ENCODE results near the gene TRIM14.
A peak's percentile ranks its signal among the peaks of the same experiment; 100 is the strongest.

TRIM14 gene

DNA sequence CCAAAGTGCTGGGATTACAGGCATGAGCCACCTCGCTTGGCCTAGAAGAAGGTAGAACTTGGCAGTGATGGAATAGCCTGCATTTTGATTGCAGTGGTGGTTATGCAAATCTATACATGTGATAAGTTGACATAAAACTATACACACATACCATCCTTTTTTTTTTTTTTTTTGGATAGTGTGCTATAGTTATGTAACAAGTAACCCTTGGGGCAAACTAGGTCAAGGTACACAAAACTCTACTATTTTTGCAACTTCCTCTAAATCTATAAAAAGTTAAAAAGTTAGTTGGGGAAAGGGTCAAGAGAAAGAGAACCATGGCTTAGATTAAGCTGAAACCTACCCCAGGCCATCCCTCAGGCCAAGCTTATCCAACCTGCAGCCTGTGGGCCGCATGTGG, 11.1 kb downstream of the TRIM14 start (continued):
- TF ChIP-seq ZNF292 (tag by site-specific recombination; IDR thresholded peaks at IDR 0.05; ENCODE audit: borderline replicate concordance, low read depth) = no peak
- TF ChIP-seq ZBTB1 (tag by site-specific recombination; IDR thresholded peaks at IDR 0.05) = no peak
- TF ChIP-seq, protein P1, sequence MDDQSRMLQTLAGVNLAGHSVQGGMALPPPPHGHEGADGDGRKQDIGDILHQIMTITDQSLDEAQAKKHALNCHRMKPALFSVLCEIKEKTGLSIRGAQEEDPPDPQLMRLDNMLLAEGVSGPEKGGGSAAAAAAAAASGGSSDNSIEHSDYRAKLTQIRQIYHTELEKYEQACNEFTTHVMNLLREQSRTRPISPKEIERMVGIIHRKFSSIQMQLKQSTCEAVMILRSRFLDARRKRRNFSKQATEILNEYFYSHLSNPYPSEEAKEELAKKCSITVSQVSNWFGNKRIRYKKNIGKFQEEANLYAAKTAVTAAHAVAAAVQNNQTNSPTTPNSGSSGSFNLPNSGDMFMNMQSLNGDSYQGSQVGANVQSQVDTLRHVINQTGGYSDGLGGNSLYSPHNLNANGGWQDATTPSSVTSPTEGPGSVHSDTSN (CRISPR knock-in tag; IDR thresholded peaks at IDR 0.05) = no peak
- no peak for TF ChIP-seq FEZF1 (tag by site-specific recombination; IDR thresholded peaks at IDR 0.05)
- TF ChIP-seq KLF9 (tag by site-specific recombination; IDR thresholded peaks at IDR 0.05; ENCODE audit: low read depth) = no peak

DNA sequence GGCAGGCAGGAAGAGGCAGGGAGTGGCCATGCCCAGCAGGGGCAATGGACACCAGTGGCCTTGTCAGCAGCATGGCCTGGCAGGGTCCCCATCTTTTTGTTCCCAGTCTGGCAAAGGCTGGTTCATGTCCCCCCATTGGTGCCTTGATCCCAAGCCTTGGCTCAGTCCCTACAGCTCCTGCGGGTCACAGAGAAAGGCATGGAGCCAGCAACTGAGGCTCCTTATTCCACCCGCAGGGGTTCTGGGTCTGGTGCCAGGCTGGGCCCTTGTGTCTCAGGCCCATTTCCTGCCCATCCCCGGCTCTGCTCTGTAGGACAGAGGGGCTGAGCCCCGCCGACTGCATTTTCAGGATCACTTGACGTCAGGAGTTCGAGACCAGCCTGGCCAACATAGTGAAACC, 14.0 kb downstream of the TRIM14 start:
- CTCF ChIA-PET = interaction anchor here (0.6 to 1.4 kb wide), 6 partner anchors 26 to 768 kb away, joined by 3 to 9 read pairs (median 4); no protein-coding TSS in a partner anchor

DNA sequence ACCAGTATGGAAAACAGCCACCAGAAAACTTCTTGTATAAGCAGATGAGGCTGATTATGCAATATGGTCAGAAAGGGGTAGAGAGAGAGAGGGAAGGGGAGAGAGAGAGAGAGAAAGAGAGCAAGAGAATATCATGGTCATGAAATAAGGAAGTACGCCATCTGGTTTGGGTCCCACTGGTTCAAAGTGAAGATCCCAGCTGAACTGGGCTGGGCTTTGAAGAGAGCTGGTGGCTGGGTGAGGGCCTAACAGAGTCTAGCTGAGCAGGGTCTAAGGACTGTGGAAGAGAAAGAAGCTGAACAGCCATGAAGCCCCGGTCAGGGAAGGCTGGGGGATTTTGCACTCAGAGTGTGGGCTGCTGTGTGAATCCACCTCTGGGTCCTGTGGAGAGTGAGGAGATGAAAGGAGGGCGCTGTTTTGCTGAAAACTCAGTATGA, 14.6 kb downstream of the TRIM14 start:
- no peak overlapping the region for H3K27ac ChIP-seq (ENCODE audit: extremely low read depth, low read depth, low read length)
- H3K36me3 ChIP-seq (ENCODE audit: control insufficient read depth in 2 of 2, insufficient read depth in 1 of 2, low read length in 2 of 2) = peaks cover 0 to 41% of the 10 kb centered on the region in 2 experiments; a peak in 2 of 3 replicates
- no peaks in the 10 kb centered on the region for H3K4me1 ChIP-seq (ENCODE audit: control insufficient read depth, insufficient read depth, low read length)
- H3K9me3 ChIP-seq (ENCODE audit: control insufficient read depth, insufficient read depth, low read depth, low read length) = no peaks in the 10 kb centered on the region
- POLR2A ChIA-PET = no interaction called here
- CTCF ChIA-PET = no interaction called here
- no peak overlapping the region for H3K4me3 ChIP-seq (ENCODE audit: low read depth, low read length)
- TF ChIP-seq ZNF157 (tag by site-specific recombination; IDR thresholded peaks at IDR 0.05) (no peak), ZNF416 (tag by site-specific recombination; IDR thresholded peaks at IDR 0.05) (no peak), ZNF837 (tag by site-specific recombination; IDR thresholded peaks at IDR 0.05) (no peak), ZNF354C (tag by site-specific recombination; IDR thresholded peaks at IDR 0.05; ENCODE audit: borderline replicate concordance, low read depth) (no peak), ZFP69B (tag by site-specific recombination; IDR thresholded peaks at IDR 0.05) (no peak), ZSCAN30 (tag by site-specific recombination; IDR thresholded peaks at IDR 0.05) (no peak), ZNF768 (tag by site-specific recombination; IDR thresholded peaks at IDR 0.05) (no peak), ZNF549 (tag by site-specific recombination; IDR thresholded peaks at IDR 0.05) (no peak), ZIC2 (tag by site-specific recombination; IDR thresholded peaks at IDR 0.05) (no peak), ZNF146 (tag by site-specific recombination; IDR thresholded peaks at IDR 0.05) (no peak)
- TF ChIP-seq, protein P2, sequence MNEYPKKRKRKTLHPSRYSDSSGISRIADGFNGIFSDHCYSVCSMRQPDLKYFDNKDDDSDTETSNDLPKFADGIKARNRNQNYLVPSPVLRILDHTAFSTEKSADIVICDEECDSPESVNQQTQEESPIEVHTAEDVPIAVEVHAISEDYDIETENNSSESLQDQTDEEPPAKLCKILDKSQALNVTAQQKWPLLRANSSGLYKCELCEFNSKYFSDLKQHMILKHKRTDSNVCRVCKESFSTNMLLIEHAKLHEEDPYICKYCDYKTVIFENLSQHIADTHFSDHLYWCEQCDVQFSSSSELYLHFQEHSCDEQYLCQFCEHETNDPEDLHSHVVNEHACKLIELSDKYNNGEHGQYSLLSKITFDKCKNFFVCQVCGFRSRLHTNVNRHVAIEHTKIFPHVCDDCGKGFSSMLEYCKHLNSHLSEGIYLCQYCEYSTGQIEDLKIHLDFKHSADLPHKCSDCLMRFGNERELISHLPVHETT (tag by site-specific recombination; IDR thresholded peaks at IDR 0.05) = no peak
- TF ChIP-seq, protein P3, sequence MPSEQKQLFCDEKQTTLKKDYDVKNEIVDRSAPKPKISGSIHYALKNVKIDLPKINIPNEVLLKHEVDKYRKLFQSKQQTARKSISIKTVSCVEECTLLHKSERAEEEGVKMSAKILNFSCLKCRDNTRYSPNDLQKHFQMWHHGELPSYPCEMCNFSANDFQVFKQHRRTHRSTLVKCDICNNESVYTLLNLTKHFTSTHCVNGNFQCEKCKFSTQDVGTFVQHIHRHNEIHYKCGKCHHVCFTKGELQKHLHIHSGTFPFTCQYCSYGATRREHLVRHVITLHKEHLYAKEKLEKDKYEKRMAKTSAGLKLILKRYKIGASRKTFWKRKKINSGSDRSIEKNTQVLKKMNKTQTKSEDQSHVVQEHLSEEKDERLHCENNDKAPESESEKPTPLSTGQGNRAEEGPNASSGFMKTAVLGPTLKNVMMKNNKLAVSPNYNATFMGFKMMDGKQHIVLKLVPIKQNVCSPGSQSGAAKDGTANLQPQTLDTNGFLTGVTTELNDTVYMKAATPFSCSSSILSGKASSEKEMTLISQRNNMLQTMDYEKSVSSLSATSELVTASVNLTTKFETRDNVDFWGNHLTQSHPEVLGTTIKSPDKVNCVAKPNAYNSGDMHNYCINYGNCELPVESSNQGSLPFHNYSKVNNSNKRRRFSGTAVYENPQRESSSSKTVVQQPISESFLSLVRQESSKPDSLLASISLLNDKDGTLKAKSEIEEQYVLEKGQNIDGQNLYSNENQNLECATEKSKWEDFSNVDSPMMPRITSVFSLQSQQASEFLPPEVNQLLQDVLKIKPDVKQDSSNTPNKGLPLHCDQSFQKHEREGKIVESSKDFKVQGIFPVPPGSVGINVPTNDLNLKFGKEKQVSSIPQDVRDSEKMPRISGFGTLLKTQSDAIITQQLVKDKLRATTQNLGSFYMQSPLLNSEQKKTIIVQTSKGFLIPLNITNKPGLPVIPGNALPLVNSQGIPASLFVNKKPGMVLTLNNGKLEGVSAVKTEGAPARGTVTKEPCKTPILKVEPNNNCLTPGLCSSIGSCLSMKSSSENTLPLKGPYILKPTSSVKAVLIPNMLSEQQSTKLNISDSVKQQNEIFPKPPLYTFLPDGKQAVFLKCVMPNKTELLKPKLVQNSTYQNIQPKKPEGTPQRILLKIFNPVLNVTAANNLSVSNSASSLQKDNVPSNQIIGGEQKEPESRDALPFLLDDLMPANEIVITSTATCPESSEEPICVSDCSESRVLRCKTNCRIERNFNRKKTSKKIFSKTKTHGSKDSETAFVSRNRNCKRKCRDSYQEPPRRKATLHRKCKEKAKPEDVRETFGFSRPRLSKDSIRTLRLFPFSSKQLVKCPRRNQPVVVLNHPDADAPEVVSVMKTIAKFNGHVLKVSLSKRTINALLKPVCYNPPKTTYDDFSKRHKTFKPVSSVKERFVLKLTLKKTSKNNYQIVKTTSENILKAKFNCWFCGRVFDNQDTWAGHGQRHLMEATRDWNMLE (tag by site-specific recombination; conservative IDR thresholded peaks at IDR 0.05; ENCODE audit: low read depth) = no peak

More for the DNA sequence above, 14.0 kb downstream of the TRIM14 start:
- Histone ChIP-seq H3K4me3 (ENCODE audit: low read depth, low read length) (no peak overlapping the region), H3K4me1 (ENCODE audit: control insufficient read depth, insufficient read depth, low read length) (no peaks in the 10 kb centered on the region), H3K36me3 (ENCODE audit: control insufficient read depth in 2 of 2, insufficient read depth in 1 of 2, low read length in 2 of 2) (peaks cover 0 to 41% of the 10 kb centered on the region in 2 experiments; a peak in 2 of 3 replicates), H3K27ac (ENCODE audit: extremely low read depth, low read depth, low read length) (no peak overlapping the region), H3K9me3 (ENCODE audit: control insufficient read depth, insufficient read depth, low read depth, low read length) (no peaks in the 10 kb centered on the region)
- POLR2A ChIA-PET = no interaction called here
- TF ChIP-seq ZFP69B (tag by site-specific recombination; IDR thresholded peaks at IDR 0.05) = no peak
- TF ChIP-seq ZSCAN16 (tag by site-specific recombination; IDR thresholded peaks at IDR 0.05) = no peak
- TF ChIP-seq ZBTB20 (tag by site-specific recombination; IDR thresholded peaks at IDR 0.05) = no peak
- TF ChIP-seq ZNF529 (tag by site-specific recombination; IDR thresholded peaks at IDR 0.05; ENCODE audit: insufficient replicate concordance) = no peak
- TF ChIP-seq, protein P4, sequence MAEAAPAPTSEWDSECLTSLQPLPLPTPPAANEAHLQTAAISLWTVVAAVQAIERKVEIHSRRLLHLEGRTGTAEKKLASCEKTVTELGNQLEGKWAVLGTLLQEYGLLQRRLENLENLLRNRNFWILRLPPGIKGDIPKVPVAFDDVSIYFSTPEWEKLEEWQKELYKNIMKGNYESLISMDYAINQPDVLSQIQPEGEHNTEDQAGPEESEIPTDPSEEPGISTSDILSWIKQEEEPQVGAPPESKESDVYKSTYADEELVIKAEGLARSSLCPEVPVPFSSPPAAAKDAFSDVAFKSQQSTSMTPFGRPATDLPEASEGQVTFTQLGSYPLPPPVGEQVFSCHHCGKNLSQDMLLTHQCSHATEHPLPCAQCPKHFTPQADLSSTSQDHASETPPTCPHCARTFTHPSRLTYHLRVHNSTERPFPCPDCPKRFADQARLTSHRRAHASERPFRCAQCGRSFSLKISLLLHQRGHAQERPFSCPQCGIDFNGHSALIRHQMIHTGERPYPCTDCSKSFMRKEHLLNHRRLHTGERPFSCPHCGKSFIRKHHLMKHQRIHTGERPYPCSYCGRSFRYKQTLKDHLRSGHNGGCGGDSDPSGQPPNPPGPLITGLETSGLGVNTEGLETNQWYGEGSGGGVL (tag by site-specific recombination; IDR thresholded peaks at IDR 0.05) = no peak
- TF ChIP-seq, protein P5, sequence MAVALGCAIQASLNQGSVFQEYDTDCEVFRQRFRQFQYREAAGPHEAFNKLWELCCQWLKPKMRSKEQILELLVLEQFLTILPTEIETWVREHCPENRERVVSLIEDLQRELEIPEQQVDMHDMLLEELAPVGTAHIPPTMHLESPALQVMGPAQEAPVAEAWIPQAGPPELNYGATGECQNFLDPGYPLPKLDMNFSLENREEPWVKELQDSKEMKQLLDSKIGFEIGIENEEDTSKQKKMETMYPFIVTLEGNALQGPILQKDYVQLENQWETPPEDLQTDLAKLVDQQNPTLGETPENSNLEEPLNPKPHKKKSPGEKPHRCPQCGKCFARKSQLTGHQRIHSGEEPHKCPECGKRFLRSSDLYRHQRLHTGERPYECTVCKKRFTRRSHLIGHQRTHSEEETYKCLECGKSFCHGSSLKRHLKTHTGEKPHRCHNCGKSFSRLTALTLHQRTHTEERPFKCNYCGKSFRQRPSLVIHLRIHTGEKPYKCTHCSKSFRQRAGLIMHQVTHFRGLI (tag by site-specific recombination; IDR thresholded peaks at IDR 0.05) = peak; percentile 46; the same call in 1 of the 2 replicates
- TF ChIP-seq ZNF335 (tag by site-specific recombination; conservative IDR thresholded peaks at IDR 0.05) = no peak
- TF ChIP-seq ZNF610 (tag by site-specific recombination; IDR thresholded peaks at IDR 0.05; ENCODE audit: borderline replicate concordance) = no peak
- TF ChIP-seq ZXDB (tag by site-specific recombination; IDR thresholded peaks at IDR 0.05) = no peak
